Measurements from ENCODE around the gene PLEK. TPM values are rescaled to one million over a fixed set of nuclear protein-coding genes. Genes with fewer than 3 reads are reported as not detected.

Gene PLEK, protein sequence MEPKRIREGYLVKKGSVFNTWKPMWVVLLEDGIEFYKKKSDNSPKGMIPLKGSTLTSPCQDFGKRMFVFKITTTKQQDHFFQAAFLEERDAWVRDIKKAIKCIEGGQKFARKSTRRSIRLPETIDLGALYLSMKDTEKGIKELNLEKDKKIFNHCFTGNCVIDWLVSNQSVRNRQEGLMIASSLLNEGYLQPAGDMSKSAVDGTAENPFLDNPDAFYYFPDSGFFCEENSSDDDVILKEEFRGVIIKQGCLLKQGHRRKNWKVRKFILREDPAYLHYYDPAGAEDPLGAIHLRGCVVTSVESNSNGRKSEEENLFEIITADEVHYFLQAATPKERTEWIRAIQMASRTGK
- total RNA-seq (2014; rRNA removed; shearing (Covaris generic)): not detected in 2 replicates

- in situ Hi-C loops (cut with HindIII; ENCODE audit: low sequenced_read_pairs): no loop called here
- no peak for DNase-seq (ENCODE audit: low spot score)
Observed at GRCh38 chr2:68365087-68365486, at the start of gene PLEK. PLEK (plus strand) TSS chr2:68365282; CDS start chr2:68365352, 70 bp downstream.

DNA sequence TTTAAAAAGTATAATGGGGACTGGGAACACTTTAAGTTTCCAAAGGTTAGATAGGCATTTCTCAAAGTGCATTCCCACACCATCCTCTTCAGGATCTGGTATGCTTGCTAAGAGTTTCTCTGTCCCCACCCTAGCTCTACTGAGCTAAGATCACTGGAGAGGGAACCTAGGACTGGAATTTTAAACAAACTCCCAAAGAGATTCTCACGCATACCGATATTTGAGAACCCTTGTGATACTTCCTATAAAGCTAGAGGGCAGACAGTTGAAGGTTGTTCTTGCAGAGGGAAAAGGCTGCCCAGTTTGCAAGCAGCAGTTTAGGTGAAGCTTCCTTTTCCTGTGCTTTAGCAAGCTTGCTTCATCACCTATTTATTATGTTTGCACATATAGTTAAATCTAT is 49.0 kb upstream of the PLEK start:
- in situ Hi-C loops (cut with HindIII; ENCODE audit: low sequenced_read_pairs): no loop called here

DNA sequence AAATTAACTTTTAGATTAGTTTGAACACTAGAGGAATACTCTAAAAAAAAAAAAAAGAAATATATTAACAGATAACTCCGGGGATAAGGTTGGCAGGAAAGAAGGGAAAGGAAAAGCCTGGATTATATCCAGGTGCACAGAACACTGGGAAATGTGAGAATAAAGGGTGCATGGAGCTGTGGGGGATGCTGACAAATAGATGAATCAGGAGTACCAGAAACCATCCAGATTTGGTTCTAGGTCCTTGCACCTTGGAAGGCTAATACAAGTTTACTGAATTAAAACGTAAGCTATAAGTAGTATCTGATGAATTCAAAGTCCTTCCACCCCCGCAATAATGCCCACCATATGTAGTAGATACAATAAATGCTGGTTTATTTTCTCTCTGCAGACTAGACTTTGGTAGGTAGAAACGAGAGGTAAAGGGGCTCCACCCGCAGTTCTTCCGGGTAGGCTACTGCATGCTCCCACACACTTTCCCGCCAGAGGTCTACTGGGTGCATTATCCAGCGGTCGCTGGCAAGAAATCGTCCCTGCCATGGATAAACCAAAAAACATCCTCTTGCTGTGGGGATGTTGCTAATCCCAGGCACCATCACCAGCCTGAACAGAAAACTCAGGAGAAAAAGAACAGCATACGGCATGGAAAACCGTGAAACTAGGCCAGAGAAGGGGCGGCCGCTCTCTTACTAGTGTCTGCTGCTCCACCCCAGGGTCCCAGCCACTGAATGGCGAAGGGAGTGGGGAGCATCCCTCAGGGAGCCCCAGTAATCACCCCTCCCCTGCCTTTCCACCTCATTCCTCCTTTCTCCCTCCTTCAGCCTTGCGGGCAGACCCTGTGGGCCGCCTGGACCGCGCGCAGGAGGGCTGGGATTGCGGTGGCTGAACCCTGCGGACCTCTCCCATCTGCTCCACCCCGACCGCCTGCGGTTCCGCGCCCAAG is 46.8 kb upstream of the PLEK start:
- in situ Hi-C loops (cut with HindIII; ENCODE audit: low sequenced_read_pairs): no loop called here
- peak; percentile 56 for DNase-seq (ENCODE audit: low spot score)

More for the DNA sequence above, 49.0 kb upstream of the PLEK start:
- no peak for DNase-seq (ENCODE audit: low spot score)

DNA sequence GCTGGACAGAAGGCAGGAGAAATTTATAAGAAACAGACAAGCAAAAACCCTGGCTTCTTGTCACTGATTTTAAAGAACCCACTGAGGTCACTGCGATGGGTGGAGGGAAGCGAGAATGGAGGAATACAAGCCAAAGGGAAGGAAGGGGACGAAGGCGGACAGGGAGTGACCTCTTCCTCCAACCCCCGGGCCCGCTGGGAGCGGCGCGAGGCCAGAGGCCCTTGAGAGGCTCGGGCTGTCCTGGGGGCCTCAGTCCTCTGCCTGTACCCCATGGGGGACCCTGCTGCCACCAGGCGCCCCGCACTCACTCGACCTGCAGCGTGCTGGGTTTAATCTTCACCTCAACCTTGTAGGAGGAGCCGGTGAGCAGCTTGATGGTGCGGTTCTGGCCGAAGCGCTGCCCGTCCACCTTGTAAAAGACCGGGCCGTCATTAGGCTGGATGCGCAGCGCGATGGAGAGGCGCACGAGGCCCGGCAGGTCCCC is 46.1 kb upstream of the PLEK start:
- in situ Hi-C loops (cut with HindIII; ENCODE audit: low sequenced_read_pairs): no loop called here

GRCh38 chr2:68319398-68320117 is 45.5 kb upstream of the PLEK start, which contains the start of gene CNRIP1:
CNRIP1 (minus strand) TSS chr2:68319949; CDS start chr2:68319400, 549 bp downstream.
- in situ Hi-C loops (cut with HindIII; ENCODE audit: low sequenced_read_pairs): no loop called here
- DNase-seq (ENCODE audit: low spot score): peak; percentile 86

More for the DNA sequence above, 46.1 kb upstream of the PLEK start:
- DNase-seq (ENCODE audit: low spot score): peak; percentile 53

DNA sequence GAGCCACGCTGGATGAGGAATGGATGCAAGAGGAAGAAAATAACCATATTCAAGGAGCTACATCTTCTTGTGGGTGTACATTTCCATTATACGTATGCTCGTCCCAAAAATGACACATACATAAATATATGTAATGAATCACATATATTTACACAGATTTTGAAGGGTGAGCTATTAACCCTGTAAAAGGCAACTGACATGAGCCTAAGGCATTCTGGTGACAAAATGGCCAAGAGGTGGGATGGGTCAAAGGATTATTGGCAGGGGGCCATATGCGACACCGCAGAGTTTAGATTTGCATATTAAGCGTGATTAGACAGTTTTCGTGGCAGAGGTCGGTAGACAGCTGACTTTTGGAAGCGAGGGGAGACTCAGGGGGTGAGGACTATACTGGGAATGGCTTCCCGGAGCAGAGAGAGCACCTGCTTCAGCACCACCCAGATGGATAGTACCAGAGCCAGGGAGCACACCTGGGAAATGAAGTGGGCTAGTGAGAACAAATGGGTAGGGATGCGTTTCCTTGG is 44.9 kb upstream of the PLEK start:
- in situ Hi-C loops (cut with HindIII; ENCODE audit: low sequenced_read_pairs): no loop called here
- DNase-seq (ENCODE audit: low spot score): peak; percentile 73

DNA sequence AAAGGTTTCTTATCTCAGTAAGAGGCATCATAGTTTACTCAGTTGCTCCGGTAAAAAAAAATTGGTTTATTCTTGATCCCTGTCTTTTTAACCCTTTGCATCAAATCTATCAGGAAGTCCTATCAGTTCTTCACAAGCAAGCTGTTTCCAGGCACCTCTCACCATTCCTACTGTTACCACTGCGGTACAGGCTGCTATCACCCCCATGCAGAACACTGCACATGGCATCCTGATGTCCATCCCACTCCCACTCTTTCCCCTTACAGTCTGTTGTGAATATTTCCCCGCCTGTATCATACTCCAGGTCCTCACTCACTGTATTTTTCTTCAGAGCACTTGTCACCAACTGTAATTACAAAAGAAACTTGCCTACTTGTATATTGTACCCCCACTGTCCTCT is 40.0 kb upstream of the PLEK start:
- in situ Hi-C loops (cut with HindIII; ENCODE audit: low sequenced_read_pairs): no loop called here
- DNase-seq (ENCODE audit: low spot score): no peak

- DNase-seq (ENCODE audit: low spot score): no peak
- in situ Hi-C loops (cut with HindIII; ENCODE audit: low sequenced_read_pairs): no loop called here
Observed at GRCh38 chr2:68328901-68329300, 36.2 kb upstream of the PLEK start.

DNA sequence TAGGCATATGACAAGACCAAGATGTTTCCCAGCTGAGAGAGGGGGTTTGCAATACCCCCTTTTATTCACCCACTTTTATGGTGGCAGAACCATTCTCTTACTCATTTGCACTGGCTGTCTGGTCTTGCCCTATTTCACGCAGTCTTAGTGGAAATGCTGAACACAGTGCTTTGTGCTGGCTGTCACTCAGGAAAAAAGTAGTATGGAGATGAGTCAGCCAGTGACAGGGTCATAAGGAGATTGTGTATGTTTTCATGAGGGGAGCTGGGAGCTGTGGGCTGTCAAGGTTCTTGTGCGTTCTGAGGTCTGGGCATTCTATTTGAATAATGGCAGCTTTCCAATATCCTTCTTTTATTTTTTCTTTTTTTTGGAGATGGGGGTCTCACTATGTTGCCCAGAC is 34.4 kb upstream of the PLEK start:
- in situ Hi-C loops (cut with HindIII; ENCODE audit: low sequenced_read_pairs): no loop called here
- no peak for DNase-seq (ENCODE audit: low spot score)

DNA sequence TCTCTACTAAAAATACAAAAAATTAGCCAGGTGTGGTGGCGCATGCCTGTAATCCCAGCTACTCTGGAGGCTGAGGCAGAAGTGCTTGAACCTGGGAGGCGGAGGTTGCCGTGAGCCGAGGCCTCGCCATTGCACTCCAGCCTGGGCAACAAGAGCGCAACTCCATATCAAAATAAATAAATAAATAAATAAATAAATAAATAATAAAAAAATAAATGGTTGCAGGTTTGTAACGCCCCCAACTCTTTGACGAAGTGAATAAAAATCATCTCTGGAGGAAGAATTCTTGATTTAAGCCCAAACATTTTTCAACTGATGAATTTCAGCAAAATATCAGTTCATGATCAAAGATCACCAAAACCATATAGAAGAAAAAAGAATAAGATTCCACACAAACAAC is 32.1 kb upstream of the PLEK start:
- DNase-seq (ENCODE audit: low spot score): no peak
- in situ Hi-C loops (cut with HindIII; ENCODE audit: low sequenced_read_pairs): no loop called here

- in situ Hi-C loops (cut with HindIII; ENCODE audit: low sequenced_read_pairs): no loop called here
- no peak for DNase-seq (ENCODE audit: low spot score)
Observed at GRCh38 chr2:68333931-68334330, 31.2 kb upstream of the PLEK start.

DNA sequence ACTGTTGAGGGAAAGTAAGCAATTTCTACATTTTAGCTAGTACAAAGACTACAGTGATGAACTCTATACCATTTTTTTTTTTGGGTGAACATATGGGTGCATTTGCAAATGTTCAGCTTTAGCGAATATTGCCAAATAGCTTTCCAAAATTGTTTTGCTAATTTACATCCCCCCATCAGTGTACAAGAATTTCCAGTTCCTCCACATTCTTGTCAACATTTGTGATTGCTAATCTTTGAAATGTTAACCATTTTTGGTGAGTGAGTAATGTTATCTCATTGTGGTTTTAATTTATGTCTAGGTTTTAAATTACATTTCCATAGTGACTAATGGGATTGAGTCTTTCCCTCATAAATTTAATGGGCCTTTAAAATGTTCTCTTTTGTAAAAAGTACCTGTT is 28.9 kb upstream of the PLEK start:
- in situ Hi-C loops (cut with HindIII; ENCODE audit: low sequenced_read_pairs): no loop called here

DNA sequence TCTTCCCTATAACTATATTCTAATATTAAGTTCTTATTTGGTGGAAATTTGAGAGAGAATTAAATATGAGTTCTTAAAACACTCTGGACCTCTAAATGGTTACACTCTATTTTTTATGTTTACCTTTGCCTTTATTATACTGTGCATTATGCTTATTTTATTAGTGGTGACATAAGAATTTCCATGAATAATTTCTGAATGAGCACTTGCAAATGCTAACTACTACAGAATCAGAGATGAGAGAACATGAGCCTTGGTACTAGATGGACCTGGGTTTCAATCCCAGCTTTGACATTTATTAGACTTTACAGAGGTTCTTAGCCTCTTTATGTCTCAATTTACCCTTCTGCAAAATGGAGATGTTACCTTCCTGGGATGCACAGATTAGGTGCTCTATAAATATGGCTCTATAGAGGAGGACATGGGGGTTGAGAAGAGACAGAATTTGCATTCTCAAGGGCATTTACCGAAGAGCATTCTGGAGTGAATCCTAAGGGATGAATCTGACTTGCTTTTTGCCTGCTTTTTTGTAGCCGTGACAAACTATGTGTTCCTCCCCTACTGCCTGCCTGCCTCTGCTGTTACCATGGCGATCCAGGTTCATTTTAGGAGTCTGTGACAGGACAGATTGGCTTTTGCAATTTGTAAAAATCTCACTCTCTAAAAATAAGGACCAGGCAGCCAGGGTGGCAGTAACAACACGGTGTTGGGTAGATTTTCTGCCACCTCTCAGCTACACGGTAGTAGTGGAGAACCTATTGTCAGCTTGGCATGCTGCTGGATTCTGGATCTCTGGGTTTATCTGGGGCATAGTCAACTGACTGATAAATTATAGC is 24.6 kb upstream of the PLEK start:
- peak; percentile 8 for DNase-seq (ENCODE audit: low spot score)

More for the DNA sequence above, 28.9 kb upstream of the PLEK start:
- DNase-seq (ENCODE audit: low spot score): no peak

DNA sequence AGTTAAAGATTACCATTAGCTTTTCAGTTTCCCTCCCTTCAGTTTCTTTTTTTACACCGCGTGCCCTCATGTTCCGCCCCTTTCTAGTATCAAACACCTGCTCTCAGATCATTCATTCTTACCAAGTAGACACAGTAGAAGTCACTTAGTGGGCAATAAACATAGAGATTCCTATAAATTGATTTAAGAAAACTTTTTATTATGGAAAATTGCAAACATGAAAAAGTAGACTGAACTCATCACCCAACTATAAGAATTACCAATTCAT is 24.1 kb upstream of the PLEK start:
- no peak for DNase-seq (ENCODE audit: low spot score)
- in situ Hi-C loops (cut with HindIII; ENCODE audit: low sequenced_read_pairs): no loop called here

More for the DNA sequence above, 24.6 kb upstream of the PLEK start:
- in situ Hi-C loops (cut with HindIII; ENCODE audit: low sequenced_read_pairs): no loop called here

- DNase-seq (ENCODE audit: low spot score): no peak
- in situ Hi-C loops (cut with HindIII; ENCODE audit: low sequenced_read_pairs): no loop called here
Observed at GRCh38 chr2:68341583-68341982, 23.5 kb upstream of the PLEK start.

DNA sequence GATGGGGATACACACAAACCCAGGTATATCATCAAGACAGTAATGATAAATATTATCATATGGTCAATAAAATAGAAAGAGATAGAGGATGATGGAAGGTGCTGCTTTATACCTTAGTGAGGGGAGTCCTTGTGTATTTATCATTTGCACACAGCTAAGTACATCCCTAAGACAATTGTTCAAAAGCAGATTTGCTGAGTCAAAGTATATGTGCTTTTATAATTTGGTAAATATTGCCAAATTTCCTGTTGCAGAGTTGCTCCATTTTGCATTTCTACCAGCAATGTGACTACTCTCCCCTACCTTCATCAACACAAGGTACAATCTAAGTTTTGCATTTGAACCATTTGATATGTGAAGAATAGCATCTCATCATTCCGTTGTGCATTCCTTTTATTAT is 22.6 kb upstream of the PLEK start:
- DNase-seq (ENCODE audit: low spot score): no peak
- in situ Hi-C loops (cut with HindIII; ENCODE audit: low sequenced_read_pairs): no loop called here

DNA sequence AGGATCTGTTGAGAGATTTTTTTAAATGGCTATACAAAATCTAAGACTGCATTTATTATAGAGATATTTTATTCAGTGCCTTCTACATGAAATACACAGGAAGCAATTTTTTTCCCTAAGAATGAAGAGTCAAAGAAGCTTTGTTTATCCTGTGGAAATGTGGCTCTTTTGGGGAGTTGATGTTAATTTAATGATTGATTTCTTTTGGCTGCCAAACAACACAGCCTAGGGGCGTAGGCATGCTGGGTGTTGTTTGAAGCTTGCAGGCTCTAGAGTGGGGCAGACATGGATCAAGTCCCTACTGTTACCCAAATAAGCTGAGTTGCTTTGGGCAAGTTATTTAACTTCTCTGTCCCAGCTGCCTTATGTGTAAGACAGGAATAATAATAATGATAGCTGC is 21.1 kb upstream of the PLEK start:
- no peak for DNase-seq (ENCODE audit: low spot score)
- in situ Hi-C loops (cut with HindIII; ENCODE audit: low sequenced_read_pairs): no loop called here

GRCh38 chr2:68345129-68345875 is 19.8 kb upstream of the PLEK start:
- in situ Hi-C loops (cut with HindIII; ENCODE audit: low sequenced_read_pairs): no loop called here
- DNase-seq (ENCODE audit: low spot score): no peak

All from G401 (cell line).